HG02759 (cell line): ENCODE results near the gene TRMT1.
"Not testable (repeated sequence)": the region's sequence is repeated elsewhere in the genome, so short reads cannot be mapped to it uniquely, and the experiment has no call there.

ENCODE experiments used
- ATAC-seq: cut with Tn5 transposase; IDR thresholded peaks from one replicate; pipeline ENCODE4 v1.9.1; 2021; ENCODE audit warnings: mild to moderate bottlenecking, moderate library complexity; ENCODE audit not compliant: unreplicated experiment

TRMT1 gene

DNA sequence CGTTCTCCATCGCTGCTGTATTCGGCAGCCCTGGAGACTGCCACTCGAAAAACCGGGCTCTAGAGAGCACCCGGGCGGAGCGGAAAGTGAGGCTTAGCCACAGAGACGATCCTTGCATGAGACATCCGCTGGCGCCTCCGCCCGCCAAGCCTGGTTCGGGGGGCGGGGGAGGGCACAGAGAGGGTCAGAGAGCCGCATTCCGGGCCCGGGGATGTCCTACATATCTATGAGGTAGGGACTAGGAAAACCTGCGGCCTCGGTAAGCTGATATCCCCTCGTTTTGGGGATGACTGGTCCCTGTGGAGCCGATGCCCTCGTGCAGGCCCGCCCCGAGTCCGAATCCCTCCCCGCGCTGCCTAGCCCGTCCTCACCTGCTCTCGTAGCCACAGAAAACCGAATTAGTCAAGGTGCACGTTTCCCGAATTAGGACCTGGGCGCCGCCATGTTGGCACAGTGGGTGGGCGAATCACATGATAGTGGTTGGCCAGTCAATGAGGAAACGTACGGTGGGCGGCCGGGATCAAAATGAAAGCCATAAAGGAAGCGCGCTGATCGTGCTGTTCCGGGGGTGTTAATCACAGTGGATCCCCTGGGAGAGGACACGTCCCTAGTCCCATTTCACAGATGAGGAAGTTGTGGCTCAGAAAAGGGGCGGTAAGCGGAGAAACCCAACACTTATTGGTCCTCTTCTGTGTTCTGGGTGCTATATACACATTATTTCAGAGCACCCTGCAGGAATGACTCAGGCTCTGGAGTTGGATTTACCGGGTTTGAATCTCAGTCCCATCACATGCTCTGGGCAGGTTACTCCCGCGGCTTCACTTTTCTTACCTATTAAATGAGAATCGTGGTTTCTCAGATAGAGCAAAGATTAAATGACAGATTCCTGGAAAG lies at the start of gene TRMT1:
TRMT1 (minus strand) TSS at position 459 of the 894 bp plus-strand sequence; CDS start at position 118, 341 bp downstream.
- ATAC-seq: no peak

DNA sequence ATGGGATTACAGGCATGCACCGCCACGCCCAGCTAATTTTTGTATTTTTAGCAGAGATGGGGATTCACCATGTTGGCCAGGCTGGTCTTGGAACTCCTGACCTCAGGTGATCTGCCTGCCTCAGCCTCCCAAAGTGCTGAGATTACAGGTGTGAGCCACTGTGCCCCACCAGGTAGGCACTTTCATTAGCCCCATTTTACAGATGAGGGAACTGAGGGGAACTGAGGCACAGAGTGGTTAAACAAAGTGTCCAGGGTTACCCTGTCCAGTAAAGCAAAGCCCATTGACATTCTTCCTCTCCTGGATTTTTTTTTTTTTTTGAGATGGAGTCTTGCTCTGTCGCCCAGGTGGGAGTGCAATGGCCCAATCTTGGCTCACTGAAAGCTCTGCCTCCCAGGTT lies 49.6 kb upstream of the TRMT1 start:
- ATAC-seq: not testable (repeated sequence)

DNA sequence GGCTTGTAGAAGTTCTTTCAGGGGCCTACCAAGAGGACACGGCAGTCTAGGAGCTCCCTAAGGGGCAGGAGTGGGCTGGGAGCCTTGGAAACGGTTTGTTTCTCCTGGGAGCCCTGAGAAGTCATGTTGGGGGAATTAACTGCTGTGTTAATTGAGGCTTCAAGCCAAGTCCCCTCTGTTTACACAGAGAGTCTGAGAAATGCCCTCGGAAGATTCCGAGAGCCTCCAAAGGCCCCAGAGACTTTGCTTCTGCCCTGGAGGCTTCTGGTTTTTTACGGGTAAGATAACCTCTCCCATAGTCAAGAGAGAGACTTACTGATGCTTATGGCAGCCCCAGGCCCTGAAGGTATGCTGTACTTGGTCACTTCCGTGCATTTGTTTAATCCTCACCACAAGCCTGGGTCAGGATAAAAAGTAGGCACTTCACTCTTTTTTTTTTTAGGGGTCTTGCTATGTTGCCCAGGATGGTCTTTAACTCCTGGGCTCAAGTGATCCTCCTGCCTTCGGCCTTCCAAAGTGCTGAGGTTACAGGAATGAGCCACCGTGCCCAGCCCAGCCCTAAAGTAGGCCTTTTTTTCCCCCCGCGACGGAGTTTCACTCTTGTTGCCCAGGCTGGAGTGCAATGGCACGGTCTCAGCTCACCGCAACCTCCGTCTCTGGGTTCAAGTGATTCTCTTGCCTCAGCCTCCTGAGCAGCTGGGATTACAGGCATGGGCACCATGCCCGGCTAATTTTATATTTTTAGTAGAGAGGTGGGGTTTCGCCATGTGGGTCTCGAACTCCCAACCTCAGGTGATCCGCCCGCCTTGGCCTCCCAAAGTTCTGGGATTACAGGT lies 48.8 kb upstream of the TRMT1 start:
- no peak for ATAC-seq

DNA sequence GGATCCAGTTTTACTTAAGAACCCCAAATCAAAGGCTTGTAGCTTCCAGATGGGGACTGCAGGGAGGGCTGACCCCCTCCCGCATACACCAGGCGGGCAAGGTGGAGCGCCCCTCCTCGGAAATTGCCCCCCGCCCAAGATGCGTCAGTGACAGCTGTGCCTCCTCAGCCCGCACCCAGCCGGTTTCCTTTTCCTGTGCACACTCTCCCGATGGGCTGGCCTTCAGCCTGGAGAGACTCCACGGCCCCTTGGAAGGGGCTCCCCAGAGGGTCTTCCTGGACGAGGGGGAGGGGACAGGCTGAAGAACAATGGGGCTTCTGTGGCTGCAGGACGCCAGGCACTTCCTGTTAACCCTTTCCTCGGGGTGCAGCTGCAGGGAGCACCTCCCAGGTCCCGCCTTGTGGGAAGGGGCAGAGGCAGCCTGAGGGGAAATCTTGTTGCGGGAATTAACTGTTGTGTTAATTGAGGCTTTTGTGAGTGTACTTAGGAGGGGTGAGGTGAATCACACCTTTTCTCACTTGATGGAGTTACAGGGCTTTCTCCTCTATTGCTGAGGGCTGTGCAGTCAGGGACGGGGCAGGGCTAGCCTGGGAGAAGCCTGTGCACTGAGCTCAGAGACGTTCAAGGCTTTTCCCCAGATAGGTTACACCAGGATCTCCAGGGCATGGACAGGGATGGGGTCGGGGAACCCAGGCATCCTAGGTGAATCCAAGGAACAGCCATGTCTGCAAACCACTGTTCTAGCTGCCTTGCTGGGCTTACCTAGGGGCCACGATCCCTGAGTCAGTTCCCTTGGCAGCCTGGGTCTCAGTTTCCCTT lies 48.0 kb upstream of the TRMT1 start:
- ATAC-seq: no peak

DNA sequence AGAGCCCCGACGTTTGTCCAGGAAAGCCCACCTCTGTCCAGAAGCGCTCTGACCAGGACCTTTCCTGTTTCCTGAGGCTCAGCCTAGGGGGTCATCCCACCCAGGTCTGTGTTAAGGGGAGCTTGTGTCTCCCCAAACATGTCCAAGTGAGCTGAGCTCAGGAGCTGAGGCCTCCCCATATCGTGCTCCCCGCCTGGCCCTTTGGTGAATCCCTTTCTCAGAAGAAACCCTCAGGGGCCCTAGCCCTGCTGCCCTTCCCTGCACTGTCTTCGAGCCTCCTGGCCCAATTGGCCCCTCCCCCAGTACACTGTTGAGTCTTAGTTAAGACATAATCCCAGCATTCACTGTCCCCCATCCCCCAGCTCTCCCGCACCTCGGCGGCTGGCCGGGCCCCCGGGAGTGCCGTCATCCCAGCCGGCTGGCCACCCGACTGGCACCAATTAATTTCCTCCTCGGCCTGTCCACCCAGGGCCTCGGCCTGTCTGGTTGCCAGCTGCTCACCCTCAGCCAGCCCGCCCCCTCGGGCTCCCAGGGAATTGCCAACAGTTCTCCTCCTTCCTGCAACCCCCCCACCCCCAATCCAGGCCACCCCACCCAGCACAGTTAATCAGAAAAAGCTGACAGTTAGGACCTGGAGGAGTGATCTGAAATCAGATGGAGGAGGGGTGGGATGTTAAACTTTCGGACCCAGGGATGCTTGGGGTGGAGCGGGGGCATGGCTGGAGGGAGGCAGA lies 47.2 kb upstream of the TRMT1 start:
- no peak for ATAC-seq

DNA sequence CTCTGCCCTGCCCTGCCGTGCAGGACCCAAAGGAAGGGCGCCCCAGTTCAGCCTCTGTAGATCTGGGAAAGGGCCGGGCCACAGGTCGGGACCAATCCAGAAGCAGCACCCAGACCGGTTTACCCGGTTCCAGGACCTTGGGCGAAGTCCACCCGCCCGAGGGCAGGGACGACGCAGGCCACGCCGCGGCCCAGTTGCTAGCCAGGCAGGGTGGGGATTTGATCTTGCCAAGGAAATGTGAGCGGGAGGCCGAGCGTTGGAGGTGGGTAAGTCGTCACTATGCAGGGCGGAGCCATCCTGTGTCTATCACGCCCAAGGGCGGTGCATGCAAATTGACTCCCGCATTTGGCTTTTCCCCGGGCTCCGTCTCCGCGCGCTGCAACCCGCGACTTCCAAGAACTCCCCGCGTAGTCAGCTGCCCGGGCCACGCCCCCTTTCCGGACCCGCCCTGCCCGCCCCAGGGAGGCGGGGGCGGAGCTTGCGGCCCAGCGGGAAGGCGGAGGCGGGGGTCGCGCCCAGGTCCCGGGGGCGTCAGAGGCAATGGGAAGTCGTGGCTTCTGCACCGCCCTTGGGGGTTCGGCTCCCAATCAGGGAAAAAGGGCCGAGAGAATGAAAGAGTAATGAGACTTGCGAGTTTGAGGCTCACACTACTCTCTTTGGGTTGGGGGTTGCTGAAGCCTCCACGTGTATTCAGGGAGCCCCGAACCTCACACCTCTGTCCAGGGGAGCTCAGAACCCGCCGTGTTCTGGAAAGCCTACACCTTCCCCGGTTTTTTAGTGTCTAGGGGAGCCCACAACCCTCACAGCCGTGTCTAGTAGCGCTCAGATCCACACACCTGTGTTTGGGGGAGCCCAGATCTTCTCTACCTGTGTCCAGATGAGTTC lies 46.4 kb upstream of the TRMT1 start:
- peak; percentile 46 for ATAC-seq

DNA sequence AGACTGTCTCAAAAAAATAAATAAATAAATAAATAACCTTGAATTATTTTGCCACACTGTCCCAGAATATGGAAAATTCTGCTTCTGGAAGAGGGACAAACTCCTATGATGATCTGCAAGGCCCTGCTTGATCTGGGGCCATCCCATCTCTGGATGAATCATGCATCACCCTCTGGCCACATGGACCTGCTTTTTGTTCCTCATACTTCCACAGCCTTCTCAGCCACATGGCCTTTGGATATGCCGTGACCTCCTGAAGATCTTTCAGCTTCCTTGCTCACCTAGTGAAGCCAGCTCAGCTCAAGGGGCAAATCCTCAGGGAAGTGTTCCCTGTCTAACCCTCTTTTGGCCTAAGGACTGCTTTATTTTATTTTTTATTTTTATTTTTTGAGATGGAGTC lies 44.0 kb upstream of the TRMT1 start:
- no peak for ATAC-seq

DNA sequence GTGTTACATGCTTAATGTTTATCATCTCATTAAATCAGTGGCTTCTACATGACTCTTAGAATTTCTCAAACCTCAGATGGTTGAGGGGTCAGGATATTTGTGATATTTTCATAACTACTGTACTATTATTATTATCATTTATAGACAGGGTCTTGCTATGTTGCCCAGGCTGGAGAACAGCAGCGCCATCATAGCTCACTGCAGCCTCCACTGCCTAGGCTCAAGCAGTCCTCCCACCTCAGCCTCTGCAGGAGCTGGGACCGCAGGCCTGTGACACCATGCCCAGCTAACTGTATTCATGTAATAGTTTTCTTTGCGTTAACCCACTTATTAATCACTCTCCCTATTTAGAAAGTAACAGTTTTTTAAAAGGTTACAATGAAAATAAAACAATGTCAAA lies 43.2 kb upstream of the TRMT1 start:
- ATAC-seq: no peak

DNA sequence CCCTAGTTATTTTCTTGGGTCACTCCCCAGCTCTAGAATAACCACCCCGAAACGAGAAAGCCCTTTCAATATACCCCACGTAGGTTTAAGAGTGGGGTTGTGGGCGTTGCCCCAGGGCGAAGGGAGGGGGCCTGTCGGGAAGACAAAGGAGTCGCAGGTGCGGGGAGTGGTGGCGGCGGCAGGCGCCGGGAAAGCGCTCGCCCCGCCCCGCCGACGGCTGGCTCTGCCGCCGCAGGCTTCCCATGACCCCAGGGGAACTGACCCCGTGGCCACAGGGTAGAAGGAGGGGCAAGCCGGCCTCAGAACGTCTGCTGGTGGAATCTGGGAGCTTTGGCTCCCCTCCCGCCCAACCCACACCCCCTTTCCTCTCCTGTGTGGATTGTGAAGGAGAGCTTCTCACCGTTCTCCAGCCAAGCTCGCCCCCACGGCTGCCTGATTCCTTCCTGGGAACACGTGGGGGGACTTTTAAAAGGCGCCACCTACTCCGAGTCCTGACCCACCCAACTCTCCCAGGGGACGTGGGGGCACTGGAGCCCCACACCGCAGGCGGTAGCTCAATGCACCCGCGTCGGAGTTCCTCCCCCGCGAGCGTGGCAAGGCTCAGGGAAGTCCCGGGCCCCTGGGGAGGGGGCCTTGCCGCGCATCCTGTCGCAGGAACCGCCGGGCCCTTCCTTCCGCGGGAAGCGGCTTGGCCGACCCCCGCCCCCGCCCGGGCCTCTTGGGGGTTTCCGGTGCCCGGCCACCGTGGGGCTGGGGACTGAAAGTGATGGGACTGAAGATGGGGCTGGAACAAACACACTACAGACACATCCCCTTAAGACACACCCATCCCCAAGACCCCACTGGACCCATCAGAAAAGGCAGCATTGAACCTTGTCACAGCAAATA lies 39.2 kb upstream of the TRMT1 start:
- ATAC-seq: peak; percentile 28

DNA sequence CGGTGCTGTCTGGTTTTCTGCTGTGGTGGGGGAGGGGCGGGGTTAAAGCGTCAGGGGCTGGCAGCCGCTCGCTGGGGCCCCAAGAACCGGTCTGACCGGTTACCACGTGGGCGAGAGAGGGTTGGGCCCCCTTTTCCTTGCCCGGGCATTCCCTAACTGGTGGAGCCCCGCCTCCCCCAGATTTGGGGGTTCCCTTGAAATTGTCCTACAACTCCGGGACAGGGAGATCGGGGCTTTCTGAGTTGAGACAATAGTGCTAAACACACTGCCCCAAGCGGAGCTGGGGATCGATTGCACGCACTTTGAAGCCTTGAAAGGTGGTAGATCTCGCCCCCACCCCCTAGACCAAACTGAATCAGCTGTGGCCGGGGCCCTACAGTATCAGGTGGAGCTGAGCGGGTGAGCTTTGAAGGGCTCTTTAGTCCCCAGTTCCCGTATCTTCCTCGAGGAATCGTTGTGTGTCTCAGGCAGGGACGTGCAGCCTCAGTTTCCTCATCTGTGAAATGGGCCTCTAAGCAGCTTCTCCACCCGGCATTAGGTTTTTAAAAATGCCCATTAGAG lies 38.5 kb upstream of the TRMT1 start:
- ATAC-seq: no peak

DNA sequence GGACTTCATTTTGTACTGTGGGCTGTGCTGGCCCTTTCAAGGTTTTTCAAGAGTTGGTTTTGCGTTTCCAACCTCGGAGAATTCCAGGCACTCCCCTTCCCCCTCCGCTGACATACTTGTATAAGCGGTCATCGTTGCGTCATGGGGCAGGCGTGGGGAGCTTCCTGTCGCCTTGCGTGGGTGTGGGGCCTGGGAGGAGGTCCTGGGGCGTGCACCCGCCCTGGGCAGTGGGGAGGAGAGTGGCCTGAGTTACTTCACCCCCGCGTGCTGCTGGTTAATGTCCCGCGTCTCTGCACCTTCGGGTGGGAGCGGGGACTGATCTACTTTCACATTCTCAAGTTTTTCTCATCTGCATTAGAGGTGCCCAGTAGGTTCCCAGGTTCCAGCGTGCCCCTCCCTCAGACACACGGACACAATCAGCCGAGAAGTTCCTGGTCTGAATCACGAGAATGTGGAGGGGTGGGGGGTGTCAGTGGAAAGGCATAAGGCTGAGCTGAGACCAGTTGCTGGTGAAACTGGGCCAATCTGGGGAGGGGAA lies 37.8 kb upstream of the TRMT1 start:
- no peak for ATAC-seq

DNA sequence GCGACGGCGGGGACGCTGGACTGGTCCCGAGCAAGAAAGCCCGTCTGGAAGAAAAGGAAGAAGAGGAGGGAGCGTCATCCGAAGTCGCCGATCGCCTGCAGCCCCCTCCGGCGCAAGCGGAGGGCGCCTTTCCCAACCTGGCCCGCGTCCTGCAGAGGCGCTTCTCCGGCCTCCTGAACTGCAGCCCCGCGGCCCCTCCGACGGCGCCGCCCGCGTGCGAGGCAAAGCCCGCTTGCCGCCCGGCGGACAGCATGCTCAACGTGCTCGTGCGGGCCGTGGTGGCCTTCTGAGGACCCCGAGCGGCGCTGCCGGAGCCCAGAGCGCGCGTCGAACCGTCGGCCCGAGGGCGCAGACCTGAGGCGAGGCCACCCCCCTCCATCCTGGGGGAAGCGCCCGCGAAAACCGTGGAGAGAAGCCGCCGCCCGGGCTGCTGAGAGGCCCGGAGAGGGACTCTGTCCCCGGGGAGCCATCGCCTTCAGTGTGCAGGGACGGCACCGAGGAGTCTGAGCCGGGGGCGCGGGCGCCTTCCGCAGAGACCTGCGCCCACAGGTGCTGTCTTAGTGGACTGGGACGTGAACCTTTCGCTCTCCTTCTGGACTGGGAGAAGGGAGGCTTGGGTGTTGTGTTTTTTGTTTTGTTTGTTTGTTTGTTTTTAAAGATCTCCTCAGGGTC lies 37.2 kb upstream of the TRMT1 start:
- no peak for ATAC-seq

DNA sequence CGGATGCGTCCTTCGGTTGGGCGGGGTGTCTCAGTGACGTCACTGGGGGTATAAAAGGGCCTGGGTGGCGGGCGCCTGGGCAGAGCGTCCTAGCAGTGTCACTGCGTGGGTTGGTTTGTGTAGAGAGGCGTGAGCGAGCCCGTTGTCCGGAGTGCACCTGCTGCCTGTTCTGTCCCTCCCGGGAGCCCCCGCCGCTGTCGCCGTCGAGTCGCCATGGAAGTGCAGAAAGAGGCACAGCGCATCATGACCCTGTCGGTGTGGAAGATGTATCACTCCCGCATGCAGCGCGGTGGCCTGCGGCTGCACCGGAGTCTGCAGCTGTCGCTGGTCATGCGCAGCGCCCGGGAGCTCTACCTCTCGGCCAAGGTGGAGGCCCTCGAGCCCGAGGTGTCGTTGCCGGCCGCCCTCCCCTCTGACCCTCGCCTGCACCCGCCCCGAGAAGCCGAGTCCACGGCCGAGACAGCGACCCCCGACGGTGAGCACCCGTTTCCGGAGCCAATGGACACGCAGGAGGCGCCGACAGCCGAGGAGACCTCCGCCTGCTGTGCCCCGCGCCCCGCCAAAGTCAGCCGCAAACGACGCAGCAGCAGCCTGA lies 36.5 kb upstream of the TRMT1 start:
- peak; percentile 25 for ATAC-seq

DNA sequence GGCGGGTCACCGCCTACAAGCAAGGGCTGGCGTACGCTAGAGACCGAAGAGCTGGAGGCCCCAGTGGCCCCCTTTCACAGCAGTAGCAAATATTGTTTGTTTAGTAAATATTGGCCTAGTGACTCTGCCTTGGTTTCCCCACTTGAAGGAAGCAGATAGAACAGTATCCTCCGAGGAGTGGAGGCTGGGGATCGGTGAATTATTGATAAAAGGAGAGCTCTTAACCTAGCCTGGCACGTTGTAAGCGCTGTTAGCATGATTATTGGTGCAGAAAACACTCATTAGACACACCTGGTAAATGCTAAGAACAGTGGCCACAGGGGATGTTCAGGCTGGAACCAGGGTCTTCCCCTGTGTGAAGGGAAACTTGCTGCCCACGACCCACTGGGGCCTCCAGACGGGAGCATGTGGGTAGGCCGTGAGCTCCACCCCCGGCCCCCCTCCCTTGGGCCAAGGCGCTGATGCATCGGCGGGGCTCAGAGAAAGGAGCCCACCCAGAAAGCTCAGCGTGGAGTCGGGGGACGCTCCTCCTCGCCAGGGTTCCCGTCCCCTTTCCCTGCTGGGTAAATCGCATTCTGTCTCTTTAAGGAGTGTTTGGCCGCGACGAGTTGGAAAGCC lies 35.9 kb upstream of the TRMT1 start:
- peak; percentile 7 for ATAC-seq

DNA sequence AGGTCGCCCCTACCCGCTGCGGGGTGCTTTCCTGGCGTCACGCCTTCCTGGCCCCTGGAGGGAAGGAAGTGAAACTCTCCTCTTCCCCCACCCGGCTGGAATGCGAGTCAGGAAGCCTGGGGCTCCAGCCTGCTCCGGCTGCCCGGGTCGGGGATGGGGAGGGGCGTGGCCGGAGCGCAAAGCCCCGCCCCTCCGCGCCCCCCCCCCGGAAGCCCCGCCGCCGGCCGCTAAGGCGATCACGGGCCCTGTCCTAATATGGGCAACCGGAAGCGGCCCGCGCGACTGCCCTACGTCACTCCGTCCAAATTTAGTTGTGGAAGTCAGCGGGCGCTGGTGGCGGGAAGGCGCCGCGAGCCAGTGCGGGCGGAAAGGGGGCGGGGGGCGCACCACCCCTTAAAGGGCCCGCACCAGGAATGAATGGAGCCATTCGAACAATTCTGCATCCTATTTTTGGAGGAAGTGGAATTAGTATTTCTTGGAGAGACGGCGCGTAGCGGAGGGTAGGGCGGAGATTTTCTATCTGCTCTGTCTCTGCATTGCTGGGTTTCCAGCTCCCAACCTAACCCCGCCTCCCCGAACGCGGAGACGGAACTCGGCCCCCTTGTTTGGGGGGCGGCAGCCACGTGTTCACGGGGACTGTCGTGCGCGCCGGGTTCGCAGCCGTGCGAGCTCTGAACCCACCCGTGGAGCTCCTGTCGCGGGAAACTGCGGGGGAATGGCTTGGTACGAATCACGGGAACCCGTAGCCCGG lies 35.2 kb upstream of the TRMT1 start:
- peak; percentile 49 for ATAC-seq
